HG02610 (cell line): Measurements from ENCODE around the gene HNRNPUL1.
A peak's percentile ranks its signal among the peaks of the same experiment; 100 is the strongest.

Source experiments
- ATAC-seq: cut with Tn5 transposase; IDR thresholded peaks from one replicate; pipeline ENCODE4 v1.9.1; 2021; ENCODE audit warnings: mild to moderate bottlenecking, moderate library complexity; ENCODE audit not compliant: unreplicated experiment

HNRNPUL1 gene

DNA sequence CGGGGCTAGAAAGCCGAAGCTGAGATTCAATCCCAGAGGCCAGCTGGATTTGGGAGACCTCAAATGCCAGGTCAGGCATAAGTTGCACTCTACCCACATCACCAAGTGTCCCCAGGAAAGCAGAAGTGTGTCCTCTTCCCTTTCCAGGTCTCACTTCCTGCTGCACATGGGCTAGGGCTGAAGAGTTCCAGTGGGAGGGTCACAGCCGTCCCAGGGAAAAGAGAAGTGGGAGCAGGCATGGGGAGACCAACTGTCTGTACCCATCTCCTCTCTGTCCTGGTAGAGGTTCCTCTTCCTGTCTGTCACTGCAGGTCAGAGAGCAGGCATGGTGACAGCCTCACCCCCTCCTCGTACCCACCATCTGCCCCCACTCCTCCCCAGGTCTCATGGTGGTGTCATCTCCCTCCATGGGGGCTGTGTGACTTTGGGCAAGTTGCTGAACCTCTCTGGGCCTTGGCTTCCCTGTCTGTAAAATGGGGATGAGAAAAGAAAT is 30.4 kb upstream of the HNRNPUL1 start:
- no peak for ATAC-seq

GRCh38 chr19:41234512-41235168 is 29.5 kb upstream of the HNRNPUL1 start:
- no peak for ATAC-seq

GRCh38 chr19:41235480-41235879 is 28.7 kb upstream of the HNRNPUL1 start:
- no peak for ATAC-seq

GRCh38 chr19:41238244-41238643 is 25.9 kb upstream of the HNRNPUL1 start:
- no peak for ATAC-seq

DNA sequence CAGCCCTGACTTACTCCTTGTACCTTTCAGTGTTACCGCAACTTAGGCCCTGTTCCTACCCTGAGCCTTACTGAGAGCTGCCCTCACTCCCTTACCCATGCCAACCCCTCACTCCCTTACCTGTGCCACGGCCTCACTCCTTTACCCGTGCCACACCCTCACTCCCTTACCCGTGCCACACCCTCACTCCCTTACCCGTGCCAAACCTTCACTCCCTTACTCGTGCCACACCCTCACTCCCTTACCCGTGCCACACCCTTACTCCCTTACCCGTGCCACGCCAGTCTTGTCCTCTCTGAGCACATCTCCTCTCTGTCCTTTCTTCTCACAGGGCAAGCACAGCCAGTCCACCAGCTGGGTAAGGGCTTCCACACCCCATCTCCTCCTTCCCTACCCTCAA is 24.8 kb upstream of the HNRNPUL1 start:
- no peak for ATAC-seq

- no peak for ATAC-seq
These were observed 24.1 kb upstream of the HNRNPUL1 start for GRCh38 chr19:41239961-41240574.

DNA sequence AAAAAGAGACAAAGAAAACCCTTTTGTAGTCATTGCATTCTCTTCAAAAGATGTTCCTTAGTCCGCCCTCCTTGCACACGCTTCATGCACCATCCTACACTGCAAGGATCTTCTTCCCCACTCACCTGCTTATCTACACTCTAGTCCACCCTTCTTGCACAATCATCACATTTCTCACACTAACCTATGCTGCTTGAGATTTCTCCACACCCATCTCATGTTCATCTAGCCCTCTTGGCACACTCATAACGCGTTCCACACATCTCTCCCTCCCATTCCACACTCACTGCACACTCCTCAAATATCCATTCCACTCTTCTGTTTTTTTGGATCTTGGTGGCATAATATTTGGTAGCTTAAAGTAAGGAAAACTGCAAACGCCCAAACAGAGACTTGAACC is 22.3 kb upstream of the HNRNPUL1 start:
- no peak for ATAC-seq

- ATAC-seq: no peak
These were observed 20.1 kb upstream of the HNRNPUL1 start for GRCh38 chr19:41244117-41244516.

GRCh38 chr19:41245843-41246242 is 18.3 kb upstream of the HNRNPUL1 start:
- no peak for ATAC-seq

DNA sequence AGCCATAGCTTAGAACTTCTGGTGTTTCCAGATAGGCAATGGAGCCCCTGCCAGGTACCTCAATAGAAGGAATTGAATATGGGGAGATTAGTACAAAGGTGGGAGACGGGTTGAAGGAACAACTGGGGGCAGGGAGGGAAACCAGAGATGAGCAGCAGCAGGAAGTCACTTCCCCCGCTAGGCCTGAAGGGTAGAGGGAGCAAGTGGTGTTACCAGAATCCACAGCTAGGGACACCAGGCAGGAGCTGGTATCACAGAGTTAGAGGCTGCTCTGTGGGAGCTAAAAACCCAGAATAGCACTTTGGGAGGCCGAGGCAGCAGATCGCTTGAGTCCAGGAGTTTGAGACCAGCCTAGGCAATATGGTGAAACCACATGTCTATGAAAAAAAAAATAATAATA is 15.3 kb upstream of the HNRNPUL1 start:
- no peak for ATAC-seq

DNA sequence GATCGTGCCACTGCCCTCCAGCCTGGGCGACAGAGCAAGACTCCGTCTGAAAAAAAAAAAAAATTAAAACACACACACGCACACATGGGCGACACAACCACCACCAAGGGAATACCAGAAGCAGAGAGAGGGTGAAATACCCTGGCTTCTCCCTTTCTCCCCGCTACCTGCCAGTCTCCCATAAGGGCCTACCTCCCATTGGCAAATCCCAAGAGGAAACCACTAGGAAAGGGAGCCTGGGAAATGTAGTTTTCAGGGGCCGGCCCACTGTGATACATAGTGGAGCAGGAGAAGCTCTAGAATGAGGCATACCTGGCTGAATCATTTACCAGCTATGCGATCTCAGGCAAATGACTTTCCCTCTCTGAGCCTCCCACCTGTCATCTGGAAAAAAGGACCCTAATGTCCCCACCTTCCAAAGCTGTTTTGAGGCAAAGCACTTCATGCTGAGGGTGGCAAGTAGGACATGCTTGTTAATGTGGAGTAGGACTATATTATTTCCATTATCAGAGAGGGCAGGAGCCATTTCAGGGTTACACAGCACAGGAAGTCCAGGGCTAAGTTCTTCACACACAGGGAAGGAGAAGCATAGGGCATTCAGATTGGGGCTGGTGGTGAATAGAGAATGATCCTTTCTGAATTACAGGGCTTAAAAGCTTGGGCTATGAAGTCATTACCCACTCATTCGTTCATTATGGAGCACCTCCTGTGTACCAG is 14.3 kb upstream of the HNRNPUL1 start:
- ATAC-seq: no peak

GRCh38 chr19:41253660-41254059 is 10.5 kb upstream of the HNRNPUL1 start:
- no peak for ATAC-seq

DNA sequence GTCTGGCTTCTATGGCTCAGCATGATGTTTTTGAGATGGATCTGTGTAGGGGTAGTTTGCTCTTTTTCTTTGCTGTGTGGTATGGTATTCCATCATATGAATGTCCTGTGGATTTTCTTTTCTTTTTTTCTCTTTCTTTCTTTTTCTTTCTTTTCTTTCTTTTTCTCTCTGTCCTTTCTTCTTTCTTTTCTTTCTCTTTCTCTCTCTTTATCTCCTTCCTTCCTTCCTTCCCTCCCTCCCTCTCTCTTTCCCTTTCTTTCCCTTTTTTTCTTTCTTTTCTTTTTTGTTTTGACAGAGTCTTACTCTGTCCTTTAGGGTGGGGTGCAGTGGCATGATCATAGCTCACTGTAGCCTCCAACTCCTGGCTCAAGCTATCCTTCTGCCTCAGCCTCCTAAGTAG is 9.0 kb upstream of the HNRNPUL1 start:
- no peak for ATAC-seq

- no peak for ATAC-seq
These were observed 2.5 kb upstream of the HNRNPUL1 start for GRCh38 chr19:41261474-41262190.

DNA sequence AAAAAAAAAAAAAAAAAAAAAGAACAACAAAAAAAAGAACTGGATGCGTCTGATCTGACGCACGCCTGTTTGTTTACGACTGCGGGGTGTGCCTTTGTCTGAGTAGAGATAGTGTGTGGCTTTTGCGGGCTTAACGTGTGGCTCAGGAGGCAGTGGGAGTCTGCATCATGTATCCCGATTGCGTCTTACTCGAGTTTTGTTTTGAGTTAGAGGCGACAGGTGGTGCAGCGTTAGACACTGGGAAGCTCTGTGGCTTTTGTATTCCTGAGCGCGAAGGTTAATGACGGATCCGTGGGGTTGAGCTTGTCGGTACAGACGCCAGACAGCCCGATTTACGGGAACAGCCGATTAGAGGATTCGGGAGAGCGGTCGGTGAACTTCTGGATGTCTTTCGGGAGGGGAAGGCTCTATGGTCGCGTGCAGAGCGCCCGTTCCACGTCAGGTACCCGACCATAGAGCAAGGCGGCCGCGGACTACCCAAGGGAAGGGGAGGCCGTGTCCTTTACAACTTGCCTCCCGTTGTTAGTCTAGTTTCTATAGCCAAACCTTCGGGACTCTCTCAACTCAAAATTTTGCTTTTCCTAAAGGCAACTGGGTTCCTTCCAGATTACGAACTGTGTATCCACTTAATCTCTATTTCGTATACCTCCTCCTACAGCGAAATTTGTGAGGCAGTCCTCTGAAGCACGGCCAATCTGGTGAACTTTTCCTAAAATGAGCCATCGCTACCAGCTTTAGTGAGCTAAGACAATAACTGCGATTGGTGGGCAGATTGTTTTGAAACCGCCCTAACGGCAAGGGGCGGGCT is 926 bp upstream of the HNRNPUL1 start:
- ATAC-seq: peak; percentile 9

GRCh38 chr19:41264581-41265394 is 616 bp downstream of the HNRNPUL1 start:
- no peak for ATAC-seq

GRCh38 chr19:41265395-41266153 is 1.4 kb downstream of the HNRNPUL1 start:
- ATAC-seq: no peak

- no peak for ATAC-seq
These were observed 4.9 kb downstream of the HNRNPUL1 start for GRCh38 chr19:41269055-41269454.

- no peak for ATAC-seq
These were observed 5.4 kb downstream of the HNRNPUL1 start for GRCh38 chr19:41269571-41269970.
